22Rv1 (cell line): Measurements from ENCODE around the gene RAB34.

ENCODE experiments used
- ZFX ChIP-seq: fragments of 450-650 bp; IDR thresholded peaks from 2 replicates; pipeline ENCODE4 v1.6.1; 2017; ENCODE audit warnings: antibody characterized with exemption, borderline replicate concordance
- TF ChIP-seq, protein P1 (sequence below): fragments of 450-650 bp; IDR thresholded peaks from 2 replicates; pipeline ENCODE4 v1.5.1; 2017; ENCODE audit warnings: mild to moderate bottlenecking

DNA sequence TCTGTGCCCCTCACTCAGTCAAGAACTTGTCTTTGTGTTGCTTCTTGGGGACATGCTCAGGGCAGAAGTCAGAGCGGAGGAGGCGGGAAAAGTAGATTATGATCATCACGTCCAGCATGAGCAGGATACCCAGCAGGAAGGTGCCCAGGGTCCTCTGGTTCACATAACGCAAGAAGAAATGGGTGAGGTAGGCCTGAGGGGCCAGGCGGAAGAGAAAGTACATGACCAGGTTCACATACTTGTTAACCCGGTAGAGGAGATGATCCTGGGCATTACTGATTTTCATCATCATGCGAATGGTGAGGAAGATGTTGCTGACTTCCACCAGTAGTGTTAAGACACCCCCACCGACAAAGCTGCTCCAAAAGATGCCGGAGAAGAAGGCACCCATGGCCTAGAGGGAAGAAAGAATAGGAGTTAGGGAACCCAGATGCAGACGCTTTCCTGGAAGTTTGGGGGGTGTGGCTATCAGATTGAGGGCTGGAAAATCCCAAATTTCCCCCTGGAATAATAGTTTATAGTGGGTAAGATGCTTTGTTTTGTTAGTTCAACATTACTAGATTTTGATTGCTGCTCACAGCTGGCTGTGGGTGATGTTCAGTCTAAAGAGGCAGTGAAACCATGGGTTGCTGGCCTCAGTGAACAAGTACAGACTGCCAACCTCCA is 7.0 kb upstream of the RAB34 start:
- TF ChIP-seq, protein P1, sequence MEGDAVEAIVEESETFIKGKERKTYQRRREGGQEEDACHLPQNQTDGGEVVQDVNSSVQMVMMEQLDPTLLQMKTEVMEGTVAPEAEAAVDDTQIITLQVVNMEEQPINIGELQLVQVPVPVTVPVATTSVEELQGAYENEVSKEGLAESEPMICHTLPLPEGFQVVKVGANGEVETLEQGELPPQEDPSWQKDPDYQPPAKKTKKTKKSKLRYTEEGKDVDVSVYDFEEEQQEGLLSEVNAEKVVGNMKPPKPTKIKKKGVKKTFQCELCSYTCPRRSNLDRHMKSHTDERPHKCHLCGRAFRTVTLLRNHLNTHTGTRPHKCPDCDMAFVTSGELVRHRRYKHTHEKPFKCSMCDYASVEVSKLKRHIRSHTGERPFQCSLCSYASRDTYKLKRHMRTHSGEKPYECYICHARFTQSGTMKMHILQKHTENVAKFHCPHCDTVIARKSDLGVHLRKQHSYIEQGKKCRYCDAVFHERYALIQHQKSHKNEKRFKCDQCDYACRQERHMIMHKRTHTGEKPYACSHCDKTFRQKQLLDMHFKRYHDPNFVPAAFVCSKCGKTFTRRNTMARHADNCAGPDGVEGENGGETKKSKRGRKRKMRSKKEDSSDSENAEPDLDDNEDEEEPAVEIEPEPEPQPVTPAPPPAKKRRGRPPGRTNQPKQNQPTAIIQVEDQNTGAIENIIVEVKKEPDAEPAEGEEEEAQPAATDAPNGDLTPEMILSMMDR = no peak
- TF ChIP-seq ZFX = no peak
